ENCODE results near the gene METAP1D. TPM values are rescaled to one million over a fixed set of nuclear protein-coding genes. Genes with fewer than 3 reads are reported as not detected.

METAP1D gene
- total RNA-seq, 1 experiment from 2014 or later = 5.2 TPM

GRCh38 chr2:172088245-172089004 lies 88.7 kb downstream of the METAP1D start:
- Histone ChIP-seq H4K91ac (ENCODE audit: insufficient read length, low read depth, low read length) (no peak overlapping the region), H2AK5ac (ENCODE audit: insufficient read length, low read length) (no peak overlapping the region), H3K4me2 (ENCODE audit: insufficient read depth, insufficient read length, low read length) (peak overlapping the region; percentile 1), H3K9me3 (ENCODE audit: control insufficient read depth, low read depth, low read length) (no peaks in the 10 kb centered on the region), H3K27me3 (ENCODE audit: insufficient read depth, low read length) (peaks cover 89% of the 10 kb centered on the region), H3K9ac (ENCODE audit: extremely low read depth, insufficient read length, low read length) (no peak overlapping the region), H3K79me1 (ENCODE audit: insufficient read depth, low read depth, low read length, poor library complexity, severe bottlenecking) (no peaks in the 10 kb centered on the region), H3K4me1 (ENCODE audit: insufficient read depth, low read length) (peaks cover 2% of the 10 kb centered on the region; the same call in 1 of the 2 replicates), H3K4ac (ENCODE audit: low read depth, low read length) (no peak overlapping the region), H3K23ac (ENCODE audit: insufficient read length, low read depth, low read length) (no peak overlapping the region), H2BK5ac (ENCODE audit: insufficient read length, low read length) (no peak overlapping the region), H2BK15ac (ENCODE audit: low read depth, low read length) (no peak overlapping the region), H4K8ac (replicated peaks; ENCODE audit: insufficient read length, low read depth, low read length) (no peak overlapping the region), H4K20me1 (ENCODE audit: control insufficient read depth, insufficient read depth, insufficient read length) (no peaks in the 10 kb centered on the region), H3K27ac (ENCODE audit: insufficient read length, low read depth, low read length) (no peak overlapping the region), H4K5ac (ENCODE audit: insufficient read length, low read depth, low read length) (no peak overlapping the region), H3K79me2 (ENCODE audit: insufficient read depth, low read length) (no peaks in the 10 kb centered on the region), H3K23me2 (ENCODE audit: insufficient read length, low read depth, low read length, poor library complexity, severe bottlenecking) (peaks cover 16% of the 10 kb centered on the region), H2BK20ac (ENCODE audit: low read depth, low read length, poor library complexity, severe bottlenecking) (no peak overlapping the region), H2BK12ac (ENCODE audit: insufficient read length, low read depth, low read length) (no peak overlapping the region), H3T11ph (ENCODE audit: low read length) (no peak overlapping the region), H2BK120ac (ENCODE audit: low read depth, low read length, poor library complexity, severe bottlenecking) (no peak overlapping the region), H3K56ac (ENCODE audit: insufficient read length, low read depth, low read length) (no peak overlapping the region), H3K18ac (ENCODE audit: insufficient read length, low read depth, low read length) (no peak overlapping the region), H3K14ac (ENCODE audit: insufficient read depth, low read length) (no peak overlapping the region), H2AFZ (ENCODE audit: low read length) (no peak overlapping the region)
- Mint-ChIP-seq H3K27me3 (ENCODE audit: low read depth) (peaks cover 100% of the 10 kb centered on the region), H3K4me1 (peaks cover 40 to 66% of the 10 kb centered on the region in 2 experiments), H3K27ac (no peak overlapping the region), H3K9me3 (peaks cover 4 to 19% of the 10 kb centered on the region in 2 experiments; a peak in 4 of 5 replicates), H3K4me3 (peak overlapping the region in 1 of 2 experiments; percentile 95; a peak in 2 of 5 replicates), H3K36me3 (ENCODE audit: insufficient read depth in 1 of 3, low read depth in 3 of 3) (no peaks in the 10 kb centered on the region; a peak in 3 of 7 replicates)
- DNase-seq = peak; percentile 49
- WGBS (ENCODE audit: extremely low coverage, insufficient read length, low lambda C conversion rate) = no CpG with 5 or more reads among the region's 37 CpGs
- TF ChIP-seq CTCF (conservative IDR thresholded peaks at IDR 0.05) = no peak
